ENCODE data around the gene PHGDH. TPM values are rescaled to one million over a fixed set of nuclear protein-coding genes. Genes with fewer than 3 reads are reported as not detected.

Gene PHGDH
- total RNA-seq, 1 donor from 2014 or later = 371 TPM

DNA sequence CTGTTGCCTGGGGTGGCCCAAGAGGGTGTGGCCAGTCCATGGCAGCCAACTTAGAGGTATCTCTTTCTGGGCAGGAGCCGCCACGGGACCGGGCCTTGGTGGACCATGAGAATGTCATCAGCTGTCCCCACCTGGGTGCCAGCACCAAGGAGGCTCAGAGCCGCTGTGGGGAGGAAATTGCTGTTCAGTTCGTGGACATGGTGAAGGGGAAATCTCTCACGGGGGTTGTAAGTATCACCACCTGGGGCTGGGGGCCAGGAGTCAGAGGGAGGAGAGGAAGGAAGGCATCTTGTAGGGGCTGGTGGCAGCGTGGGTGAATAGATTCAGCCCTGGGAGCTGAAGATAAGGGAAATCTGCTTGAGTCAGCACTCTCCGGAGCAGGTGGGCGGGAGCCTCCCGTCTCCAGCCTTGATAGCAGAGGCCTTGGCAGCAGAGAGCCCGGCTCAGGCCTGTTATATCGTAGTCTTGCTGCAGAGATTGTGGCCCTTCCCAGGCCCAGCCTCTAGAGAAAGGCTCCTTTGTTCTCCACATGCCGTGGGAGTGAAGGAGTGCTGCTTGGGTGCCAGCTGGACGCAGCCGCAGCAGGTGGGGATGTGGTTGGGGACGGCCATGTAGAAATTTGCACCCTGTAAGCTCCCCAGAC, 25.4 kb downstream of the PHGDH start:
- Histone ChIP-seq H3K27me3 (ENCODE audit: insufficient read depth, low read length) (no peaks in the 10 kb centered on the region), H4K20me1 (ENCODE audit: insufficient read depth, low read length) (peaks cover 6% of the 10 kb centered on the region), H3K4me2 (ENCODE audit: low read length) (no peak overlapping the region), H3K9ac (ENCODE audit: low read length) (no peak overlapping the region), H3K4me1 (ENCODE audit: insufficient read depth, low read length) (peaks cover under 1% of the 10 kb centered on the region), H3K27ac (ENCODE audit: low read depth, low read length) (no peak overlapping the region), H2AFZ (ENCODE audit: low read depth, low read length) (no peak overlapping the region), H3K79me2 (ENCODE audit: insufficient read depth, low read length) (no peaks in the 10 kb centered on the region), H3K9me3 (ENCODE audit: insufficient read depth, low read depth, low read length) (no peaks in the 10 kb centered on the region), H3K36me3 (ENCODE audit: insufficient read depth, low read length) (peaks cover 10% of the 10 kb centered on the region), H3K4me3 (ENCODE audit: insufficient read depth, low read depth, low read length) (no peak overlapping the region)
- Mint-ChIP-seq H3K27ac (ENCODE audit: unreplicated experiment) (peak overlapping the region; percentile 44), H3K36me3 (ENCODE audit: low read depth, unreplicated experiment) (peaks cover 46% of the 10 kb centered on the region), H3K4me3 (ENCODE audit: unreplicated experiment) (peak overlapping the region; percentile 16), H3K4me1 (ENCODE audit: low read depth, unreplicated experiment) (peaks cover 24% of the 10 kb centered on the region), H3K9me3 (ENCODE audit: unreplicated experiment) (no peaks in the 10 kb centered on the region), H3K27me3 (ENCODE audit: low read depth, unreplicated experiment) (no peaks in the 10 kb centered on the region)
- DNase-seq (ENCODE audit: low read depth) (peak; percentile 69), FAIRE-seq (no peak)
- TF ChIP-seq EZH2 (IDR thresholded peaks at IDR 0.05; ENCODE audit: insufficient read depth, low read length) (no peak), CTCF (IDR thresholded peaks at IDR 0.05; ENCODE audit: insufficient read depth, low read depth, low read length) (no peak)

DNA sequence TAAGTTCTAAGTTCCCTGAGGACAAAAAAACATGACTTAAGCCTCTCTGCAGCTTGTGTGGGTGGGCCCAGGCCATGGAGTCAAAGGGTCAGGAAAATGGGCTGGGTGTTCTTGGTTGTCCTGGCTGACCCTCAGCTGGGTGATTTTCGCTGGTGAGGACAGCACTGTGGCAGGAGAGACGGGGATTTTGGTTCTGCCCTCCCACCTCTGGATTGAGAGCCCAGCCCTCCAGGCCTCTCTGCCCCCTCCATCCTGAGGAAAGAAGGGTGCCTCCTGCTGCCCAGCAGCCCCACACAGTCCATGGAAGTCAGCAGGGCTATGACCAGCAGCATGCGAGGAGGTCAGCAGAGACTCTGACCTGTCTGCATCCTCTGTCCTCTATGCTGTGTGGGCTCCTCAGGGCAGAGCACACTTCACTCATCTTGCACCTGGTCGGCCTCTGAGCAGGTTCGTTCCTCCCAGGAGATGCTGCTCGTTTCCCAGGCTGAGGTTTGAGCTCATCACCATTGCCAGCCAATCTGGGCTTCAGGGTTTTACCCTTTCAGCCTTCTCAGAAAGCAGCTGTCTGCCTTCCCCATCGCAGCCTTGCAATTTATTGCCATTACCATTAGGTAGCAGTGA, 26.5 kb downstream of the PHGDH start:
- no peaks in the 10 kb centered on the region for H3K79me2 ChIP-seq (ENCODE audit: insufficient read depth, low read length)
- H3K4me1 ChIP-seq (ENCODE audit: insufficient read depth, low read length) = peaks cover 3% of the 10 kb centered on the region
- no peak overlapping the region for H3K27ac ChIP-seq (ENCODE audit: low read depth, low read length)
- H3K4me3 ChIP-seq (ENCODE audit: insufficient read depth, low read depth, low read length) = no peak overlapping the region
- H3K27me3 Mint-ChIP-seq (ENCODE audit: low read depth, unreplicated experiment) = no peaks in the 10 kb centered on the region
- TF ChIP-seq EZH2 (IDR thresholded peaks at IDR 0.05; ENCODE audit: insufficient read depth, low read length) (no peak), CTCF (IDR thresholded peaks at IDR 0.05; ENCODE audit: insufficient read depth, low read depth, low read length) (no peak)
- H2AFZ ChIP-seq (ENCODE audit: low read depth, low read length) = no peak overlapping the region
- no peak overlapping the region for H3K9ac ChIP-seq (ENCODE audit: low read length)
- no peaks in the 10 kb centered on the region for H3K9me3 ChIP-seq (ENCODE audit: insufficient read depth, low read depth, low read length)
- H3K27me3 ChIP-seq (ENCODE audit: insufficient read depth, low read length) = no peaks in the 10 kb centered on the region
- H3K36me3 ChIP-seq (ENCODE audit: insufficient read depth, low read length) = peaks cover 10% of the 10 kb centered on the region
- peak overlapping the region; percentile 51 for H3K27ac Mint-ChIP-seq (ENCODE audit: unreplicated experiment)
- DNase-seq (ENCODE audit: low read depth) (no peak), FAIRE-seq (no peak)
- peaks cover 6% of the 10 kb centered on the region for H4K20me1 ChIP-seq (ENCODE audit: insufficient read depth, low read length)
- peaks cover 51% of the 10 kb centered on the region for H3K36me3 Mint-ChIP-seq (ENCODE audit: low read depth, unreplicated experiment)
- H3K9me3 Mint-ChIP-seq (ENCODE audit: unreplicated experiment) = no peaks in the 10 kb centered on the region
- H3K4me1 Mint-ChIP-seq (ENCODE audit: low read depth, unreplicated experiment) = peaks cover 23% of the 10 kb centered on the region
- no peak overlapping the region for H3K4me2 ChIP-seq (ENCODE audit: low read length)
- no peak overlapping the region for H3K4me3 Mint-ChIP-seq (ENCODE audit: unreplicated experiment)

GRCh38 chr1:119739150-119739549, 27.4 kb downstream of the PHGDH start:
- Histone ChIP-seq H3K4me3 (ENCODE audit: insufficient read depth, low read depth, low read length) (no peak overlapping the region), H3K36me3 (ENCODE audit: insufficient read depth, low read length) (peaks cover 10% of the 10 kb centered on the region), H2AFZ (ENCODE audit: low read depth, low read length) (no peak overlapping the region), H3K9ac (ENCODE audit: low read length) (no peak overlapping the region), H3K4me2 (ENCODE audit: low read length) (no peak overlapping the region), H3K27me3 (ENCODE audit: insufficient read depth, low read length) (no peaks in the 10 kb centered on the region), H4K20me1 (ENCODE audit: insufficient read depth, low read length) (peaks cover 6% of the 10 kb centered on the region), H3K79me2 (ENCODE audit: insufficient read depth, low read length) (no peaks in the 10 kb centered on the region), H3K4me1 (ENCODE audit: insufficient read depth, low read length) (peaks cover 3% of the 10 kb centered on the region), H3K9me3 (ENCODE audit: insufficient read depth, low read depth, low read length) (no peaks in the 10 kb centered on the region), H3K27ac (ENCODE audit: low read depth, low read length) (no peak overlapping the region)
- Mint-ChIP-seq H3K4me3 (ENCODE audit: unreplicated experiment) (no peak overlapping the region), H3K4me1 (ENCODE audit: low read depth, unreplicated experiment) (peaks cover 29% of the 10 kb centered on the region), H3K36me3 (ENCODE audit: low read depth, unreplicated experiment) (peaks cover 52% of the 10 kb centered on the region), H3K27me3 (ENCODE audit: low read depth, unreplicated experiment) (no peaks in the 10 kb centered on the region), H3K27ac (ENCODE audit: unreplicated experiment) (no peak overlapping the region), H3K9me3 (ENCODE audit: unreplicated experiment) (no peaks in the 10 kb centered on the region)
- TF ChIP-seq CTCF (IDR thresholded peaks at IDR 0.05; ENCODE audit: insufficient read depth, low read depth, low read length) (no peak), EZH2 (IDR thresholded peaks at IDR 0.05; ENCODE audit: insufficient read depth, low read length) (no peak)
- DNase-seq (ENCODE audit: low read depth) = no peak
- FAIRE-seq = no peak

All from astrocyte (in vitro differentiated cells and primary cell).